ENCODE measurements around the gene HYAL3.

Gene HYAL3

GRCh38 chr3:50321336-50322114 is 22.3 kb upstream of the HYAL3 start:
- Histone ChIP-seq H3K9ac (ENCODE audit: low read depth, low read length) (peak overlapping the region; percentile 62), H3K9me3 (ENCODE audit: insufficient read depth, low read length, severe bottlenecking) (no peaks in the 10 kb centered on the region), H3K4me2 (ENCODE audit: insufficient read depth, low read length) (peak overlapping the region; percentile 78), H3K4me1 (ENCODE audit: insufficient read depth, low read length) (peaks cover 51% of the 10 kb centered on the region), H4K20me1 (ENCODE audit: insufficient read depth, low read length) (peaks cover 19% of the 10 kb centered on the region; the same call in 1 of the 2 replicates), H2AFZ (ENCODE audit: low read depth, low read length) (peak overlapping the region; percentile 100), H3K27ac (ENCODE audit: low read length) (peak overlapping the region; percentile 100), H3K27me3 (ENCODE audit: insufficient read depth, low read length, poor library complexity) (no peaks in the 10 kb centered on the region), H3K36me3 (ENCODE audit: insufficient read depth, low read length) (peaks cover 57% of the 10 kb centered on the region), H3K79me2 (ENCODE audit: insufficient read depth, low read length) (peaks cover 32% of the 10 kb centered on the region), H3K4me3 (ENCODE audit: low read depth in 1 of 2, low read length in 2 of 2) (peak overlapping the region; percentile 44 to 74)
- ATAC-seq (ENCODE audit: insufficient read depth, low read depth) (peak; percentile 85), DNase-seq (peak; percentile 89)
- TF ChIP-seq, protein P1, sequence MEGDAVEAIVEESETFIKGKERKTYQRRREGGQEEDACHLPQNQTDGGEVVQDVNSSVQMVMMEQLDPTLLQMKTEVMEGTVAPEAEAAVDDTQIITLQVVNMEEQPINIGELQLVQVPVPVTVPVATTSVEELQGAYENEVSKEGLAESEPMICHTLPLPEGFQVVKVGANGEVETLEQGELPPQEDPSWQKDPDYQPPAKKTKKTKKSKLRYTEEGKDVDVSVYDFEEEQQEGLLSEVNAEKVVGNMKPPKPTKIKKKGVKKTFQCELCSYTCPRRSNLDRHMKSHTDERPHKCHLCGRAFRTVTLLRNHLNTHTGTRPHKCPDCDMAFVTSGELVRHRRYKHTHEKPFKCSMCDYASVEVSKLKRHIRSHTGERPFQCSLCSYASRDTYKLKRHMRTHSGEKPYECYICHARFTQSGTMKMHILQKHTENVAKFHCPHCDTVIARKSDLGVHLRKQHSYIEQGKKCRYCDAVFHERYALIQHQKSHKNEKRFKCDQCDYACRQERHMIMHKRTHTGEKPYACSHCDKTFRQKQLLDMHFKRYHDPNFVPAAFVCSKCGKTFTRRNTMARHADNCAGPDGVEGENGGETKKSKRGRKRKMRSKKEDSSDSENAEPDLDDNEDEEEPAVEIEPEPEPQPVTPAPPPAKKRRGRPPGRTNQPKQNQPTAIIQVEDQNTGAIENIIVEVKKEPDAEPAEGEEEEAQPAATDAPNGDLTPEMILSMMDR (IDR thresholded peaks at IDR 0.05; ENCODE audit: borderline replicate concordance, extremely low read depth, low read length, poor library complexity, severe bottlenecking): peak; percentile 61
- no peak for TF ChIP-seq EZH2 (IDR thresholded peaks at IDR 0.05; ENCODE audit: borderline replicate concordance, low read depth, low read length, severe bottlenecking)

DNA sequence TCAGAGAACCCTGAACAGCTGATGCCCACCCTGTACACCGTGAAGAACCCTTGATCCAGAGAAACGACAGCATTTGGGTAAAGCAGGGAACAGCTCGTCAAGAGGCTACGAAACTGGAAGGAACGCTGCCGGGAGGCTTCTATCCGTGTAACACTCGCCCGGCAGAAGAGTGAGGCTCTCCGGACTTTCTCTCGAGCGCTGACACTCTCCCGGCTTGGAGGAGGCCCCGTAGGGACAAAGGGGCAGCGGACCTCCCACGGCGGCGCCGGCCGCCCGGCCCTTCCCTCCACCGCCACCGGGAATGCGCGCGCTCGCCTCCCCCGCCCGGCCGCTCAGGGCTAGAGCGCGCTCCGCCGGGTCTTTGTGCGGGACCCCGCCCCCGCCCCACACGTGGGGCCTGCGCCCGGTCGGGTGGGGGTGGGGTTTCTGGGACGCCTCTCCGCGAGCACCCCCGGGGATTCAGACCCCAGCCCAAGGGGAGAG is 21.7 kb upstream of the HYAL3 start:
- H3K27ac ChIP-seq (ENCODE audit: low read length): peak overlapping the region; percentile 100
- peak overlapping the region; percentile 78 for H3K4me2 ChIP-seq (ENCODE audit: insufficient read depth, low read length)
- peaks cover 45% of the 10 kb centered on the region for H3K4me1 ChIP-seq (ENCODE audit: insufficient read depth, low read length)
- TF ChIP-seq, protein P1 (IDR thresholded peaks at IDR 0.05; ENCODE audit: borderline replicate concordance, extremely low read depth, low read length, poor library complexity, severe bottlenecking): no peak
- no peak for TF ChIP-seq EZH2 (IDR thresholded peaks at IDR 0.05; ENCODE audit: borderline replicate concordance, low read depth, low read length, severe bottlenecking)
- peak overlapping the region; percentile 62 for H3K9ac ChIP-seq (ENCODE audit: low read depth, low read length)
- peak; percentile 80 for DNase-seq
- H2AFZ ChIP-seq (ENCODE audit: low read depth, low read length): peak overlapping the region; percentile 100
- peaks cover 56% of the 10 kb centered on the region for H3K36me3 ChIP-seq (ENCODE audit: insufficient read depth, low read length)
- H4K20me1 ChIP-seq (ENCODE audit: insufficient read depth, low read length): peaks cover 19% of the 10 kb centered on the region; the same call in 1 of the 2 replicates
- peaks cover 25% of the 10 kb centered on the region for H3K79me2 ChIP-seq (ENCODE audit: insufficient read depth, low read length)
- H3K27me3 ChIP-seq (ENCODE audit: insufficient read depth, low read length, poor library complexity): no peaks in the 10 kb centered on the region
- ATAC-seq (ENCODE audit: insufficient read depth, low read depth): peak; percentile 69
- peak overlapping the region; percentile 44 to 74 for H3K4me3 ChIP-seq (ENCODE audit: low read depth in 1 of 2, low read length in 2 of 2)
- no peaks in the 10 kb centered on the region for H3K9me3 ChIP-seq (ENCODE audit: insufficient read depth, low read length, severe bottlenecking)

DNA sequence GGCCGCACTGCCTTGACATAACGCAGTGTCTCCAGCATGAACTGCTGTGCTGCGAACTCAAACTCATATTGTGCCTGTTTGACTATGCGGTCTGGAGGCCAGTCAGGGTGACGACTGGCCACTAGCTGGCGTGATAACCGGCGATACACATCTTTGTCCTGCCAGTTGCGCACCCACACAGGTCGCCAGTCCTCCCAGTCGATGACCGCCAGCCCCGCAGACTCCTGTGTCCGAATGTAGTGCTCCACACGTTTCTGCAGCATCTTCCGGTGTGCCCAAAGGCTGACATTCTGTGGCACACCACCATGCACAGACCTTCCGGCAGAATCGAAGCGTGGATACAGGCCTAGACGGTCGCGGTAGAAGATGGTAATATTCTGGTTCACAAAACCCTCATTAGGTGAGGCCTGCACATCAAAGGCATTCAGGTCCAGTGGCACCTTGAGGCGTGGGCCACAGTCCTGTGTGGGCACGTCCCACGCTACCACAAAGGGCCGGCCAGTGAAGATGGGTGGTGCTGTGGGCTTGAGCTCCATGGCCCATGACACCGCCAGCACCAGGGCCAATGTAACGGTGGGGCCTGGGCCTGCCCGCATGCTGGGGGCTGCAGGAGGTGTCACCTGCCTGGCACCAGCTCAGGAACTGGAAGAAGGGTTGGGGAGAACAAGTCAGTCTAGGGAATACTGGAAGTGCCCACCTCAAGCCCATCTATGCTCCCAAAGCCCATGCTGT is 20.9 kb upstream of the HYAL3 start:
- no peak for TF ChIP-seq EZH2 (IDR thresholded peaks at IDR 0.05; ENCODE audit: borderline replicate concordance, low read depth, low read length, severe bottlenecking)
- TF ChIP-seq, protein P1 (IDR thresholded peaks at IDR 0.05; ENCODE audit: borderline replicate concordance, extremely low read depth, low read length, poor library complexity, severe bottlenecking): no peak
- Histone ChIP-seq H3K36me3 (ENCODE audit: insufficient read depth, low read length) (peaks cover 52% of the 10 kb centered on the region), H3K27me3 (ENCODE audit: insufficient read depth, low read length, poor library complexity) (no peaks in the 10 kb centered on the region), H3K4me3 (ENCODE audit: low read depth in 1 of 2, low read length in 2 of 2) (peak overlapping the region; percentile 44 to 74; a peak in 3 of 4 replicates), H3K27ac (ENCODE audit: low read length) (peak overlapping the region; percentile 100), H3K9me3 (ENCODE audit: insufficient read depth, low read length, severe bottlenecking) (no peaks in the 10 kb centered on the region), H3K79me2 (ENCODE audit: insufficient read depth, low read length) (peaks cover 24% of the 10 kb centered on the region), H3K4me1 (ENCODE audit: insufficient read depth, low read length) (peaks cover 42% of the 10 kb centered on the region), H4K20me1 (ENCODE audit: insufficient read depth, low read length) (peaks cover 19% of the 10 kb centered on the region; the same call in 1 of the 2 replicates), H2AFZ (ENCODE audit: low read depth, low read length) (peak overlapping the region; percentile 100), H3K4me2 (ENCODE audit: insufficient read depth, low read length) (peak overlapping the region; percentile 78), H3K9ac (ENCODE audit: low read depth, low read length) (peak overlapping the region; percentile 62)
- no peak for ATAC-seq (ENCODE audit: insufficient read depth, low read depth)
- DNase-seq: no peak

Measured in DND-41 (cell line).